GM23338 (cell line): ENCODE results near the gene AKAP8L. TPM values are rescaled to one million over a fixed set of nuclear protein-coding genes. Genes with fewer than 3 reads are reported as not detected.

Source experiments
- ATAC-seq: fragments of 200-7000 bp; cut with Tn5 transposase; 3 replicates; pipeline ENCODE4 v1.9.1; 2020
- DNase-seq: peaks from one replicate; pipeline ENCODE4 v3.0.0-alpha.2; 2015; ENCODE audit warnings: low spot score
- H2AFZ ChIP-seq: fragments of 200-600 bp; sonication (generic); 2 replicates; pipeline ENCODE4 v1.8.0; 2016; ENCODE audit warnings: antibody characterized with exemption, mild to moderate bottlenecking, moderate library complexity
- H3F3A ChIP-seq: fragments of 200-600 bp; sonication (generic); replicated peaks from 2 replicates; pipeline ENCODE4 v1.8.0; 2017; ENCODE audit warnings: antibody characterized with exemption, mixed run types, low read depth
- H3K27ac ChIP-seq: fragments of 200-600 bp; sonication (generic); 2 replicates; pipeline ENCODE4 v1.6.1; 2016; ENCODE audit warnings: low read depth
- H3K27me3 ChIP-seq: fragments of 200-600 bp; sonication (generic); 2 replicates; pipeline ENCODE4 v1.8.0; 2016; ENCODE audit warnings: mild to moderate bottlenecking, mixed run types, moderate library complexity; ENCODE audit not compliant: insufficient read depth
- H3K36me3 ChIP-seq: fragments of 200-600 bp; sonication (generic); 2 replicates; pipeline ENCODE4 v1.8.0; 2016; ENCODE audit warnings: mild to moderate bottlenecking; ENCODE audit not compliant: insufficient read depth
- H3K4me1 ChIP-seq: fragments of 200-600 bp; sonication (generic); 2 replicates; pipeline ENCODE4 v1.8.0; 2016; ENCODE audit warnings: mild to moderate bottlenecking, moderate library complexity; ENCODE audit not compliant: insufficient read depth
- H3K4me2 ChIP-seq: fragments of 200-600 bp; sonication (generic); 2 replicates; pipeline ENCODE4 v1.7.1; 2017; ENCODE audit warnings: mixed run types
- H3K4me3 ChIP-seq: fragments of 200-600 bp; sonication (generic); 2 replicates; pipeline ENCODE4 v1.6.1; 2016; ENCODE audit warnings: mixed run types
- H3K79me2 ChIP-seq: fragments of 200-600 bp; sonication (generic); replicated peaks from 2 replicates; pipeline ENCODE4 v1.8.0; 2017; ENCODE audit warnings: mild to moderate bottlenecking; ENCODE audit not compliant: insufficient read depth
- H3K9me2 ChIP-seq: fragments of 200-600 bp; sonication (generic); 2 replicates; pipeline ENCODE4 v1.8.0; 2017; ENCODE audit not compliant: insufficient read depth
- H4K20me1 ChIP-seq: fragments of 200-600 bp; sonication (generic); replicated peaks from 2 replicates; pipeline ENCODE4 v1.8.0; 2017; ENCODE audit warnings: mild to moderate bottlenecking; ENCODE audit not compliant: insufficient read depth
- H3K27ac Mint-ChIP-seq: 2 replicates; pipeline ENCODE4 v1.8.0; 2020; ENCODE audit warnings: inconsistent platforms, mild to moderate bottlenecking, moderate library complexity, mixed read lengths
- H3K27me3 Mint-ChIP-seq: 3 replicates; pipeline ENCODE4 v1.8.0; 2022; ENCODE audit warnings: low read depth, mild to moderate bottlenecking, moderate library complexity, mixed read lengths, inconsistent platforms; ENCODE audit not compliant: insufficient read depth, poor library complexity
- H3K36me3 Mint-ChIP-seq: 3 replicates; pipeline ENCODE4 v1.8.0; 2021; ENCODE audit warnings: low read depth, mild to moderate bottlenecking, inconsistent platforms, moderate library complexity, mixed read lengths
- H3K4me1 Mint-ChIP-seq: 3 replicates; pipeline ENCODE4 v1.8.0; 2020; ENCODE audit warnings: mild to moderate bottlenecking, inconsistent platforms, mixed read lengths
- H3K4me3 Mint-ChIP-seq: 3 replicates; pipeline ENCODE4 v1.8.0; 2021; ENCODE audit warnings: moderate library complexity, mild to moderate bottlenecking, inconsistent platforms, mixed read lengths
- H3K9me3 Mint-ChIP-seq: 3 replicates; pipeline ENCODE4 v1.8.0; 2020; ENCODE audit warnings: moderate library complexity, mild to moderate bottlenecking, inconsistent platforms, mixed read lengths
- CREB1 ChIP-seq: fragments of 250-450 bp; sonication (Bioruptor Pico); IDR thresholded peaks from 2 replicates; pipeline ENCODE4 v1.5.0; 2020; ENCODE audit warnings: low read depth, mild to moderate bottlenecking, moderate library complexity
- EZH2 ChIP-seq: fragments of 200-600 bp; sonication (generic); IDR thresholded peaks from one replicate; pipeline ENCODE4 v1.8.0; 2017; ENCODE audit warnings: antibody characterized with exemption, mild to moderate bottlenecking, low read depth; ENCODE audit not compliant: unreplicated experiment
- EZH2phosphoT487 ChIP-seq: fragments of 200-600 bp; sonication (generic); IDR thresholded peaks from one replicate; pipeline ENCODE4 v1.8.1; 2018; ENCODE audit warnings: antibody characterized with exemption; ENCODE audit not compliant: unreplicated experiment
- JUNB ChIP-seq: IDR thresholded peaks from one replicate; pipeline ENCODE4 v1.6.1; 2016; ENCODE audit warnings: antibody characterized with exemption; ENCODE audit not compliant: unreplicated experiment
- NANOG ChIP-seq: IDR thresholded peaks from 2 replicates; pipeline ENCODE4 v1.6.1; 2016; ENCODE audit warnings: antibody characterized with exemption, borderline replicate concordance
- POLR2AphosphoS5 ChIP-seq: IDR thresholded peaks from 2 replicates; pipeline ENCODE4 v1.6.1; 2016; ENCODE audit warnings: antibody characterized with exemption, low read depth
- STAT1 ChIP-seq: IDR thresholded peaks from one replicate; pipeline ENCODE4 v1.6.1; 2016; ENCODE audit warnings: antibody characterized with exemption; ENCODE audit not compliant: unreplicated experiment
- ZNF114 ChIP-seq: fragments of 250-450 bp; sonication (Bioruptor Pico); IDR thresholded peaks from 2 replicates; pipeline ENCODE4 v1.5.0; 2020; ENCODE audit warnings: mild to moderate bottlenecking, moderate library complexity
- ZNF331 ChIP-seq: fragments of 250-450 bp; sonication (Bioruptor Pico); IDR thresholded peaks from 2 replicates; pipeline ENCODE4 v1.5.0; 2020; ENCODE audit warnings: low read depth, mild to moderate bottlenecking, moderate library complexity
- polyA plus RNA-seq: library from polyadenylated mRNA; unstranded; fragments of >200 nt; fragmentation: Nextera tagmentation; extraction: Ambion mirVana; gene quantifications from 2 replicates; pipeline ENCODE4 v1.2.1, GENCODE V29; 2016
- total RNA-seq: library from RNA; depleted of rRNA; stranded (reverse); fragments of >200 nt; shearing (Covaris generic); gene quantifications from 2 replicates; pipeline ENCODE4 v1.2.3, GENCODE V29; 2014
- TF ChIP-seq, protein P1 (sequence below): IDR thresholded peaks from one replicate; pipeline ENCODE4 v1.6.1; 2018; ENCODE audit warnings: antibody characterized with exemption; ENCODE audit not compliant: unreplicated experiment
- TF ChIP-seq, protein P2 (sequence below), 2 experiments: fragments of 200-600 bp in 1 of 2; sonication (generic) in 1 of 2; conservative IDR thresholded peaks; 2 replicates each; pipeline versions ENCODE4 v1.5.1 to v1.6.1; 2016 to 2017; ENCODE audit warnings: antibody characterized with exemption in 2 of 2, low read depth in 2 of 2, mild to moderate bottlenecking in 2 of 2, moderate library complexity in 1 of 2
- TF ChIP-seq, protein P3 (sequence below): IDR thresholded peaks from 2 replicates; pipeline ENCODE4 v1.6.1; 2016; ENCODE audit warnings: antibody characterized with exemption
- TF ChIP-seq, protein P4 (sequence below): fragments of 250-450 bp; sonication (Bioruptor Pico); IDR thresholded peaks from 2 replicates; pipeline ENCODE4 v1.5.0; 2020; ENCODE audit warnings: mild to moderate bottlenecking, moderate library complexity

Gene AKAP8L
- total and polyA plus RNA-seq, 2 experiments from 2014 or later: 78.8 to 165 TPM

DNA sequence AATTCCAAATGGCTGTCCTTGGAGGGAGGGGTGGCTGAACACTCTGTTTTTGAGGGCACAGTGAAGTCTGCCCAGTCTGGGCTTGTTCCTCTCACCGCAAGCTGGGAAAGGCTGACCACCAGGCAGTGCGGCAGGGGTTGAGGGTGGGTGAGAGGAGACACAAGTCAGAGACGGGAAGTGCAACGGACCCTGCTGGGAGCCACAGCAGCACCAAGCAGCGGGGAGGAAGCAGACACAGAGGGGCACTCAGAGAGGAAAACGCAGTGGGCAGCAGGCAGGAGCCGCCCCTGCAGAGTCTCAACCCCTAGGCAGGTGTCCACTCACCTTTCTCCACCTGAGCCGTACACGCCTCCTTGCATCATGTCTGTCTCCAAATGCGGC, 15.6 kb downstream of the AKAP8L start:
- peaks cover 3% of the 10 kb centered on the region; the same call in 1 of the 3 replicates for H3K4me1 Mint-ChIP-seq
- no peaks in the 10 kb centered on the region for H3K36me3 ChIP-seq
- ATAC-seq (no peak), DNase-seq (no peak)
- peaks cover 42% of the 10 kb centered on the region for H3K36me3 Mint-ChIP-seq
- H3K27ac Mint-ChIP-seq: peak overlapping the region; percentile 70
- peaks cover 68% of the 10 kb centered on the region for H3K79me2 ChIP-seq
- no peaks in the 10 kb centered on the region for H3K27me3 ChIP-seq
- H3F3A ChIP-seq: no peaks in the 10 kb centered on the region
- H3K4me1 ChIP-seq: no peaks in the 10 kb centered on the region; the same call in 1 of the 2 replicates
- no peak overlapping the region for H3K4me3 ChIP-seq
- TF ChIP-seq, protein P1, sequence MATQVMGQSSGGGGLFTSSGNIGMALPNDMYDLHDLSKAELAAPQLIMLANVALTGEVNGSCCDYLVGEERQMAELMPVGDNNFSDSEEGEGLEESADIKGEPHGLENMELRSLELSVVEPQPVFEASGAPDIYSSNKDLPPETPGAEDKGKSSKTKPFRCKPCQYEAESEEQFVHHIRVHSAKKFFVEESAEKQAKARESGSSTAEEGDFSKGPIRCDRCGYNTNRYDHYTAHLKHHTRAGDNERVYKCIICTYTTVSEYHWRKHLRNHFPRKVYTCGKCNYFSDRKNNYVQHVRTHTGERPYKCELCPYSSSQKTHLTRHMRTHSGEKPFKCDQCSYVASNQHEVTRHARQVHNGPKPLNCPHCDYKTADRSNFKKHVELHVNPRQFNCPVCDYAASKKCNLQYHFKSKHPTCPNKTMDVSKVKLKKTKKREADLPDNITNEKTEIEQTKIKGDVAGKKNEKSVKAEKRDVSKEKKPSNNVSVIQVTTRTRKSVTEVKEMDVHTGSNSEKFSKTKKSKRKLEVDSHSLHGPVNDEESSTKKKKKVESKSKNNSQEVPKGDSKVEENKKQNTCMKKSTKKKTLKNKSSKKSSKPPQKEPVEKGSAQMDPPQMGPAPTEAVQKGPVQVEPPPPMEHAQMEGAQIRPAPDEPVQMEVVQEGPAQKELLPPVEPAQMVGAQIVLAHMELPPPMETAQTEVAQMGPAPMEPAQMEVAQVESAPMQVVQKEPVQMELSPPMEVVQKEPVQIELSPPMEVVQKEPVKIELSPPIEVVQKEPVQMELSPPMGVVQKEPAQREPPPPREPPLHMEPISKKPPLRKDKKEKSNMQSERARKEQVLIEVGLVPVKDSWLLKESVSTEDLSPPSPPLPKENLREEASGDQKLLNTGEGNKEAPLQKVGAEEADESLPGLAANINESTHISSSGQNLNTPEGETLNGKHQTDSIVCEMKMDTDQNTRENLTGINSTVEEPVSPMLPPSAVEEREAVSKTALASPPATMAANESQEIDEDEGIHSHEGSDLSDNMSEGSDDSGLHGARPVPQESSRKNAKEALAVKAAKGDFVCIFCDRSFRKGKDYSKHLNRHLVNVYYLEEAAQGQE: no peak
- TF ChIP-seq POLR2AphosphoS5: no peak
- TF ChIP-seq EZH2phosphoT487: no peak
- TF ChIP-seq, protein P2, sequence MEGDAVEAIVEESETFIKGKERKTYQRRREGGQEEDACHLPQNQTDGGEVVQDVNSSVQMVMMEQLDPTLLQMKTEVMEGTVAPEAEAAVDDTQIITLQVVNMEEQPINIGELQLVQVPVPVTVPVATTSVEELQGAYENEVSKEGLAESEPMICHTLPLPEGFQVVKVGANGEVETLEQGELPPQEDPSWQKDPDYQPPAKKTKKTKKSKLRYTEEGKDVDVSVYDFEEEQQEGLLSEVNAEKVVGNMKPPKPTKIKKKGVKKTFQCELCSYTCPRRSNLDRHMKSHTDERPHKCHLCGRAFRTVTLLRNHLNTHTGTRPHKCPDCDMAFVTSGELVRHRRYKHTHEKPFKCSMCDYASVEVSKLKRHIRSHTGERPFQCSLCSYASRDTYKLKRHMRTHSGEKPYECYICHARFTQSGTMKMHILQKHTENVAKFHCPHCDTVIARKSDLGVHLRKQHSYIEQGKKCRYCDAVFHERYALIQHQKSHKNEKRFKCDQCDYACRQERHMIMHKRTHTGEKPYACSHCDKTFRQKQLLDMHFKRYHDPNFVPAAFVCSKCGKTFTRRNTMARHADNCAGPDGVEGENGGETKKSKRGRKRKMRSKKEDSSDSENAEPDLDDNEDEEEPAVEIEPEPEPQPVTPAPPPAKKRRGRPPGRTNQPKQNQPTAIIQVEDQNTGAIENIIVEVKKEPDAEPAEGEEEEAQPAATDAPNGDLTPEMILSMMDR (conservative IDR thresholded peaks at IDR 0.05; ENCODE audit: low read depth in 2 of 2): no peak
- no peak for TF ChIP-seq STAT1
- no peak for TF ChIP-seq ZNF331
- TF ChIP-seq, protein P3, sequence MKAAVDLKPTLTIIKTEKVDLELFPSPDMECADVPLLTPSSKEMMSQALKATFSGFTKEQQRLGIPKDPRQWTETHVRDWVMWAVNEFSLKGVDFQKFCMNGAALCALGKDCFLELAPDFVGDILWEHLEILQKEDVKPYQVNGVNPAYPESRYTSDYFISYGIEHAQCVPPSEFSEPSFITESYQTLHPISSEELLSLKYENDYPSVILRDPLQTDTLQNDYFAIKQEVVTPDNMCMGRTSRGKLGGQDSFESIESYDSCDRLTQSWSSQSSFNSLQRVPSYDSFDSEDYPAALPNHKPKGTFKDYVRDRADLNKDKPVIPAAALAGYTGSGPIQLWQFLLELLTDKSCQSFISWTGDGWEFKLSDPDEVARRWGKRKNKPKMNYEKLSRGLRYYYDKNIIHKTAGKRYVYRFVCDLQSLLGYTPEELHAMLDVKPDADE: no peak
- TF ChIP-seq ZNF114 (CRISPR knock-in tag): no peak
- TF ChIP-seq JUNB: no peak
- TF ChIP-seq EZH2: no peak
- no peak for TF ChIP-seq CREB1
- no peak for TF ChIP-seq NANOG
- TF ChIP-seq, protein P4, sequence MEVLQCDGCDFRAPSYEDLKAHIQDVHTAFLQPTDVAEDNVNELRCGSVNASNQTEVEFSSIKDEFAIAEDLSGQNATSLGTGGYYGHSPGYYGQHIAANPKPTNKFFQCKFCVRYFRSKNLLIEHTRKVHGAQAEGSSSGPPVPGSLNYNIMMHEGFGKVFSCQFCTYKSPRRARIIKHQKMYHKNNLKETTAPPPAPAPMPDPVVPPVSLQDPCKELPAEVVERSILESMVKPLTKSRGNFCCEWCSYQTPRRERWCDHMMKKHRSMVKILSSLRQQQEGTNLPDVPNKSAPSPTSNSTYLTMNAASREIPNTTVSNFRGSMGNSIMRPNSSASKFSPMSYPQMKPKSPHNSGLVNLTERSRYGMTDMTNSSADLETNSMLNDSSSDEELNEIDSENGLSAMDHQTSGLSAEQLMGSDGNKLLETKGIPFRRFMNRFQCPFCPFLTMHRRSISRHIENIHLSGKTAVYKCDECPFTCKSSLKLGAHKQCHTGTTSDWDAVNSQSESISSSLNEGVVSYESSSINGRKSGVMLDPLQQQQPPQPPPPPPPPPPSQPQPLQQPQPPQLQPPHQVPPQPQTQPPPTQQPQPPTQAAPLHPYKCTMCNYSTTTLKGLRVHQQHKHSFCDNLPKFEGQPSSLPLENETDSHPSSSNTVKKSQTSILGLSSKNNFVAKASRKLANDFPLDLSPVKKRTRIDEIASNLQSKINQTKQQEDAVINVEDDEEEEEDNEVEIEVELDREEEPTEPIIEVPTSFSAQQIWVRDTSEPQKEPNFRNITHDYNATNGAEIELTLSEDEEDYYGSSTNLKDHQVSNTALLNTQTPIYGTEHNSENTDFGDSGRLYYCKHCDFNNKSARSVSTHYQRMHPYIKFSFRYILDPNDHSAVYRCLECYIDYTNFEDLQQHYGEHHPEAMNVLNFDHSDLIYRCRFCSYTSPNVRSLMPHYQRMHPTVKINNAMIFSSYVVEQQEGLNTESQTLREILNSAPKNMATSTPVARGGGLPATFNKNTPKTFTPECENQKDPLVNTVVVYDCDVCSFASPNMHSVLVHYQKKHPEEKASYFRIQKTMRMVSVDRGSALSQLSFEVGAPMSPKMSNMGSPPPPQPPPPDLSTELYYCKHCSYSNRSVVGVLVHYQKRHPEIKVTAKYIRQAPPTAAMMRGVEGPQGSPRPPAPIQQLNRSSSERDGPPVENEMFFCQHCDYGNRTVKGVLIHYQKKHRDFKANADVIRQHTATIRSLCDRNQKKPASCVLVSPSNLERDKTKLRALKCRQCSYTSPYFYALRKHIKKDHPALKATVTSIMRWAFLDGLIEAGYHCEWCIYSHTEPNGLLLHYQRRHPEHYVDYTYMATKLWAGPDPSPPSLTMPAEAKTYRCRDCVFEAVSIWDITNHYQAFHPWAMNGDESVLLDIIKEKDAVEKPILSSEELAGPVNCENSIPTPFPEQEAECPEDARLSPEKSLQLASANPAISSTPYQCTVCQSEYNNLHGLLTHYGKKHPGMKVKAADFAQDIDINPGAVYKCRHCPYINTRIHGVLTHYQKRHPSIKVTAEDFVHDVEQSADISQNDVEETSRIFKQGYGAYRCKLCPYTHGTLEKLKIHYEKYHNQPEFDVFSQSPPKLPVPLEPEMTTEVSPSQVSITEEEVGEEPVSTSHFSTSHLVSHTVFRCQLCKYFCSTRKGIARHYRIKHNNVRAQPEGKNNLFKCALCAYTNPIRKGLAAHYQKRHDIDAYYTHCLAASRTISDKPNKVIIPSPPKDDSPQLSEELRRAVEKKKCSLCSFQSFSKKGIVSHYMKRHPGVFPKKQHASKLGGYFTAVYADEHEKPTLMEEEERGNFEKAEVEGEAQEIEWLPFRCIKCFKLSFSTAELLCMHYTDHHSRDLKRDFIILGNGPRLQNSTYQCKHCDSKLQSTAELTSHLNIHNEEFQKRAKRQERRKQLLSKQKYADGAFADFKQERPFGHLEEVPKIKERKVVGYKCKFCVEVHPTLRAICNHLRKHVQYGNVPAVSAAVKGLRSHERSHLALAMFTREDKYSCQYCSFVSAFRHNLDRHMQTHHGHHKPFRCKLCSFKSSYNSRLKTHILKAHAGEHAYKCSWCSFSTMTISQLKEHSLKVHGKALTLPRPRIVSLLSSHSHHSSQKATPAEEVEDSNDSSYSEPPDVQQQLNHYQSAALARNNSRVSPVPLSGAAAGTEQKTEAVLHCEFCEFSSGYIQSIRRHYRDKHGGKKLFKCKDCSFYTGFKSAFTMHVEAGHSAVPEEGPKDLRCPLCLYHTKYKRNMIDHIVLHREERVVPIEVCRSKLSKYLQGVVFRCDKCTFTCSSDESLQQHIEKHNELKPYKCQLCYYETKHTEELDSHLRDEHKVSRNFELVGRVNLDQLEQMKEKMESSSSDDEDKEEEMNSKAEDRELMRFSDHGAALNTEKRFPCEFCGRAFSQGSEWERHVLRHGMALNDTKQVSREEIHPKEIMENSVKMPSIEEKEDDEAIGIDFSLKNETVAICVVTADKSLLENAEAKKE: no peak
- peaks cover 43% of the 10 kb centered on the region for H4K20me1 ChIP-seq
- H3K9me3 Mint-ChIP-seq: no peaks in the 10 kb centered on the region
- H3K9me2 ChIP-seq: no peaks in the 10 kb centered on the region
- no peak overlapping the region for H2AFZ ChIP-seq
- H3K4me2 ChIP-seq: no peak overlapping the region
- peaks cover 4% of the 10 kb centered on the region for H3K27me3 Mint-ChIP-seq
- no peak overlapping the region for H3K27ac ChIP-seq
- H3K4me3 Mint-ChIP-seq: no peak overlapping the region
